IMR-90 (cell line): ENCODE measurements around the gene MANSC1. TPM values are rescaled to one million over a fixed set of nuclear protein-coding genes. Genes with fewer than 3 reads are reported as not detected.

ENCODE experiments used
- ATAC-seq: fragments of 200-7000 bp; cut with Tn5 transposase; 2 replicates; pipeline ENCODE4 v1.9.1; 2020; ENCODE audit warnings: low read depth, mild to moderate bottlenecking, moderate library complexity
- BruUV-seq: library from RNA; stranded (reverse); fragments of 400-500 nt; replicated peaks from 2 replicates; lab custom pipeline; 2021; lab: Mats Ljungman, UMichigan
- CTCF ChIA-PET: fragments of 300-600 bp; formaldehyde crosslinking; extraction: SDS; loops from one replicate; lab custom pipeline; 2021; ENCODE audit warnings: antibody characterized with exemption; lab: Yijun Ruan, JAX
- POLR2A ChIA-PET: fragments of 300-600 bp; sonication (Branson Sonifier 250); formaldehyde crosslinking; loops from one replicate; lab custom pipeline; 2022; ENCODE audit warnings: antibody characterized with exemption; ENCODE audit not compliant: unreplicated experiment; lab: Charles Lee
- DNase-seq: peaks from one replicate; pipeline ENCODE4 v3.0.0; 2013
- H2AFZ ChIP-seq: replicated peaks from 2 replicates; pipeline ENCODE3; 2013; ENCODE audit warnings: low read length, mild to moderate bottlenecking; ENCODE audit not compliant: poor library complexity
- H2AK5ac ChIP-seq: 2 replicates; pipeline ENCODE4 v1.6.1; 2013; ENCODE audit warnings: low read depth, low read length, inconsistent platforms
- H2AK9ac ChIP-seq: replicated peaks from 2 replicates; pipeline ENCODE3; 2013; ENCODE audit warnings: mild to moderate bottlenecking, low read depth, low read length, moderate library complexity; ENCODE audit not compliant: poor library complexity
- H2BK120ac ChIP-seq: 2 replicates; pipeline ENCODE4 v1.6.1; 2013; ENCODE audit warnings: low read depth, low read length, inconsistent platforms
- H2BK15ac ChIP-seq: 3 replicates; pipeline ENCODE4 v1.6.1; 2013; ENCODE audit warnings: low read depth, low read length, inconsistent platforms
- H2BK20ac ChIP-seq: 2 replicates; pipeline ENCODE4 v1.6.1; 2013; ENCODE audit warnings: low read depth, mild to moderate bottlenecking, inconsistent platforms, low read length, moderate library complexity
- H2BK5ac ChIP-seq: 2 replicates; pipeline ENCODE4 v1.6.1; 2013; ENCODE audit warnings: mild to moderate bottlenecking, low read depth, low read length, inconsistent platforms; ENCODE audit not compliant: poor library complexity, severe bottlenecking
- H3K14ac ChIP-seq: replicated peaks from 2 replicates; pipeline ENCODE4 v1.6.1; 2013; ENCODE audit warnings: low read depth, low read length, inconsistent platforms
- H3K18ac ChIP-seq: 2 replicates; pipeline ENCODE4 v1.6.1; 2013; ENCODE audit warnings: low read depth, low read length, control low read depth
- H3K23ac ChIP-seq: 2 replicates; pipeline ENCODE4 v1.6.1; 2013; ENCODE audit warnings: low read depth, low read length, inconsistent platforms
- H3K27ac ChIP-seq: 2 replicates; pipeline ENCODE4 v1.5.1; 2013; ENCODE audit warnings: mild to moderate bottlenecking, control low read depth, low read length; ENCODE audit not compliant: insufficient read depth
- H3K27me3 ChIP-seq: 2 replicates; pipeline ENCODE4 v1.6.1; 2013; ENCODE audit warnings: low read length; ENCODE audit not compliant: control insufficient read depth, insufficient read depth
- H3K36me3 ChIP-seq: 2 replicates; pipeline ENCODE4 v1.6.1; 2013; ENCODE audit warnings: low read length, mixed read lengths; ENCODE audit not compliant: control insufficient read depth, insufficient read depth
- H3K4ac ChIP-seq: 2 replicates; pipeline ENCODE4 v1.6.1; 2013; ENCODE audit warnings: low read depth, low read length, inconsistent platforms
- H3K4me1 ChIP-seq: 2 replicates; pipeline ENCODE4 v1.6.1; 2013; ENCODE audit warnings: low read length, mixed read lengths; ENCODE audit not compliant: control insufficient read depth, insufficient read depth
- H3K4me2 ChIP-seq: 2 replicates; pipeline ENCODE4 v1.6.1; 2013; ENCODE audit warnings: low read depth, mild to moderate bottlenecking, control low read depth, low read length, moderate library complexity
- H3K4me3 ChIP-seq: 2 replicates; pipeline ENCODE4 v1.5.1; 2013; ENCODE audit warnings: low read depth, mild to moderate bottlenecking, control low read depth, low read length, moderate library complexity; ENCODE audit not compliant: insufficient read depth
- H3K56ac ChIP-seq: 2 replicates; pipeline ENCODE4 v1.6.1; 2013; ENCODE audit warnings: low read length, inconsistent platforms; ENCODE audit not compliant: insufficient read depth; ENCODE audit errors: extremely low read depth
- H3K79me1 ChIP-seq, 2 experiments: 2 replicates each; pipeline ENCODE4 v1.6.1; 2013; ENCODE audit warnings: low read length in 2 of 2, inconsistent platforms in 1 of 2, low read depth in 1 of 2
- H3K9ac ChIP-seq: 2 replicates; pipeline ENCODE4 v1.6.1; 2013; ENCODE audit warnings: low read depth, low read length, control low read depth
- H3K9me1 ChIP-seq: 2 replicates; pipeline ENCODE4 v1.6.1; 2013; ENCODE audit warnings: low read length, inconsistent platforms; ENCODE audit not compliant: insufficient read depth
- H3K9me3 ChIP-seq: 2 replicates; pipeline ENCODE4 v1.6.1; 2013; ENCODE audit warnings: low read length; ENCODE audit not compliant: control insufficient read depth, insufficient read depth
- H4K20me1 ChIP-seq: 2 replicates; pipeline ENCODE4 v1.6.1; 2013; ENCODE audit warnings: low read length, inconsistent platforms; ENCODE audit not compliant: insufficient read depth
- H4K5ac ChIP-seq: 2 replicates; pipeline ENCODE4 v1.6.1; 2013; ENCODE audit warnings: mild to moderate bottlenecking, low read depth, low read length, control low read depth
- H4K8ac ChIP-seq, 2 experiments: 2 replicates each; pipeline ENCODE4 v1.6.1; 2013; ENCODE audit warnings: low read depth in 2 of 2, low read length in 2 of 2, control low read depth in 1 of 2, inconsistent platforms in 1 of 2
- H4K91ac ChIP-seq: 2 replicates; pipeline ENCODE4 v1.6.1; 2013; ENCODE audit warnings: low read depth, low read length, inconsistent platforms; ENCODE audit not compliant: insufficient read depth
- BHLHE40 ChIP-seq: fragments of 150-350 bp; IDR thresholded peaks from 2 replicates; pipeline ENCODE4 v1.6.1; 2016; ENCODE audit warnings: mild to moderate bottlenecking, low read depth, low read length
- CEBPB ChIP-seq: IDR thresholded peaks from 2 replicates; pipeline ENCODE4 v1.6.1; 2012; ENCODE audit warnings: low read depth, low read length, improper control_type of control experiment
- FOS ChIP-seq: fragments of 150-350 bp; IDR thresholded peaks from 2 replicates; pipeline ENCODE4 v1.6.1; 2016; ENCODE audit warnings: low read depth, low read length
- MXI1 ChIP-seq: IDR thresholded peaks from 2 replicates; pipeline ENCODE4 v1.6.1; 2012; ENCODE audit warnings: low read depth, mild to moderate bottlenecking, low read length, moderate library complexity, borderline replicate concordance
- NFE2L2 ChIP-seq: fragments of 150-350 bp; IDR thresholded peaks from 2 replicates; pipeline ENCODE4 v1.6.1; 2016; ENCODE audit warnings: low read depth, mild to moderate bottlenecking, low read length
- RAD21 ChIP-seq: IDR thresholded peaks from 2 replicates; pipeline ENCODE4 v1.6.1; 2012; ENCODE audit warnings: low read length, improper control_type of control experiment
- RFX5 ChIP-seq: IDR thresholded peaks from 2 replicates; pipeline ENCODE4 v1.8.0; 2012; ENCODE audit warnings: low read depth, mild to moderate bottlenecking, low read length, moderate library complexity
- SMC3 ChIP-seq: fragments of 150-350 bp; IDR thresholded peaks from 2 replicates; pipeline ENCODE4 v1.6.1; 2016; ENCODE audit warnings: low read depth, mild to moderate bottlenecking, antibody characterized with exemption, low read length, moderate library complexity
- WGBS, 2 experiments: methylation state at CpG; one replicate each; pipeline versions ENCODE4 v1.1.5 to v1.1.7; 2013; ENCODE audit warnings: missing lambda C conversion rate in 2 of 2; ENCODE audit not compliant: insufficient read length in 1 of 2; ENCODE audit errors: extremely low coverage in 2 of 2; 5-methylcytosine and 5-hydroxymethylcytosine counted together
- dilution Hi-C: fragments of 300-500 bp; cut with HindIII; formaldehyde crosslinking; loops from one replicate; pipeline ENCODE4 v1.14.3; 2018; ENCODE audit warnings: low sequenced_read_pairs; ENCODE audit not compliant: unreplicated experiment
- in situ Hi-C: fragments of 300-500 bp; cut with MboI; formaldehyde crosslinking; loops from 3 replicates; pipeline ENCODE4 v1.14.3; 2019; ENCODE audit warnings: low sequenced_read_pairs, inconsistent platforms, mixed read lengths
- intact Hi-C: fragments of 100-400 bp; cut with micrococcal nuclease; formaldehyde crosslinking; loops from 2 replicates; pipeline ENCODE4 v1.10.0; 2022
- polyA plus RNA-seq, 3 experiments: library from polyadenylated mRNA; depleted of rRNA; stranded (reverse); fragments of >200 nt; gene quantifications; 2 replicates each; pipeline ENCODE4 v1.2.3, GENCODE V29; 2012; ENCODE audit warnings: low replicate concordance in 1 of 3
- total RNA-seq: library from RNA; depleted of rRNA; stranded (reverse); fragments of >200 nt; gene quantifications from 2 replicates; pipeline ENCODE4 v1.2.3, GENCODE V29; 2012
- TF ChIP-seq, protein P1 (sequence below): fragments of 150-350 bp; IDR thresholded peaks from 2 replicates; pipeline ENCODE4 v1.6.1; 2016; ENCODE audit warnings: low read depth, mild to moderate bottlenecking, low read length, moderate library complexity, borderline replicate concordance

The MANSC1 gene
- total and polyA plus RNA-seq, 2 of the 4 experiments (the other 2 are of a cell fraction): 1.1 to 2.2 TPM

DNA sequence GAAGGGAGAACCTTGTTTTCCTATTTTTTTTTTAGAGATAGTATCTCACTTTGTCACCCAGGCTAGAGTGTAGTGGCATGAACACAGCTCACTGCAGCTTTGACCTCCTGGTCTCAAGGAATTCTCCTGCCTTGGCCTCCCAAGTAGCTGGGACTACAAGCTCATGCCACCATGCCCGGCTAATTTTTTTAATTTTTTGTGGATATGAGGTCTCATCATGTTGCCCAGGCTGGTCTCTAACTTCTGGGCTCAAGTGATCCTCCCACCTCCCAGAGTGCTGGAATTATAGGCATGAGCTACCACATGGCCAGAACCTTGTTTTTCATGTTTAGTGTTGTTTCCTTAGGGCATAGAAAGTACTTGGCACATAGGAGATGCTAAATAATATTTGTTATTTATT is 13.5 kb downstream of the MANSC1 start:
- in situ Hi-C loops (loop anchor here (10.0 kb wide), 1 partner anchor 252 kb away; no protein-coding TSS in a partner anchor), intact Hi-C loops (loop anchor here (10.0 kb wide), 1 partner anchor 682 kb away; no protein-coding TSS in a partner anchor)
- POLR2A ChIA-PET: no interaction called here

More for the DNA sequence above, 13.5 kb downstream of the MANSC1 start:
- Histone ChIP-seq H3K4me2 (no peak overlapping the region), H3K9ac (no peak overlapping the region), H3K9me3 (no peaks in the 10 kb centered on the region), H4K5ac (no peak overlapping the region), H2AFZ (no peak overlapping the region), H2BK15ac (no peak overlapping the region), H2BK5ac (no peak overlapping the region), H4K8ac (no peak overlapping the region), H3K4me3 (no peak overlapping the region), H4K91ac (no peak overlapping the region), H3K79me1 (no peaks in the 10 kb centered on the region), H3K4ac (no peak overlapping the region), H3K18ac (no peak overlapping the region), H3K4me1 (peaks cover 2% of the 10 kb centered on the region; the same call in 1 of the 2 replicates), H3K27ac (no peak overlapping the region), H3K27me3 (0 out of 2 replicates have a peak, but pooled peaks cover 2% of the 10 kb centered on the region), H2BK20ac (no peak overlapping the region), H3K14ac (no peak overlapping the region), H3K36me3 (no peaks in the 10 kb centered on the region), H3K9me1 (0 out of 2 replicates have a peak, but pooled peaks cover 5% of the 10 kb centered on the region), H3K23ac (no peak overlapping the region), H3K56ac (no peak overlapping the region), H4K20me1 (peaks cover 7% of the 10 kb centered on the region; the same call in 1 of the 2 replicates), H2AK9ac (no peak overlapping the region), H2BK120ac (no peak overlapping the region), H2AK5ac (no peak overlapping the region)
- TF ChIP-seq RFX5 (no peak), SMC3 (no peak), NFE2L2 (no peak), CEBPB (no peak), BHLHE40 (no peak), RAD21 (no peak), FOS (no peak), MXI1 (no peak)
- TF ChIP-seq, protein P1, sequence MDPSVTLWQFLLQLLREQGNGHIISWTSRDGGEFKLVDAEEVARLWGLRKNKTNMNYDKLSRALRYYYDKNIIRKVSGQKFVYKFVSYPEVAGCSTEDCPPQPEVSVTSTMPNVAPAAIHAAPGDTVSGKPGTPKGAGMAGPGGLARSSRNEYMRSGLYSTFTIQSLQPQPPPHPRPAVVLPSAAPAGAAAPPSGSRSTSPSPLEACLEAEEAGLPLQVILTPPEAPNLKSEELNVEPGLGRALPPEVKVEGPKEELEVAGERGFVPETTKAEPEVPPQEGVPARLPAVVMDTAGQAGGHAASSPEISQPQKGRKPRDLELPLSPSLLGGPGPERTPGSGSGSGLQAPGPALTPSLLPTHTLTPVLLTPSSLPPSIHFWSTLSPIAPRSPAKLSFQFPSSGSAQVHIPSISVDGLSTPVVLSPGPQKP: no peak
- dilution Hi-C loops: no loop called here
- CTCF ChIA-PET: interaction anchor here (0.5 to 1.1 kb wide), 3 partner anchors 21 to 334 kb away, joined by 3 read pairs; partner anchors contain the start of gene BORCS5
- no TSS peak for BruUV-seq
- no CpG with 5 or more reads among the region's 1 CpG for WGBS, 2 experiments
- no peak for DNase-seq
- no peak for ATAC-seq
